ENCODE data around the gene FHDC1.

Gene FHDC1

DNA sequence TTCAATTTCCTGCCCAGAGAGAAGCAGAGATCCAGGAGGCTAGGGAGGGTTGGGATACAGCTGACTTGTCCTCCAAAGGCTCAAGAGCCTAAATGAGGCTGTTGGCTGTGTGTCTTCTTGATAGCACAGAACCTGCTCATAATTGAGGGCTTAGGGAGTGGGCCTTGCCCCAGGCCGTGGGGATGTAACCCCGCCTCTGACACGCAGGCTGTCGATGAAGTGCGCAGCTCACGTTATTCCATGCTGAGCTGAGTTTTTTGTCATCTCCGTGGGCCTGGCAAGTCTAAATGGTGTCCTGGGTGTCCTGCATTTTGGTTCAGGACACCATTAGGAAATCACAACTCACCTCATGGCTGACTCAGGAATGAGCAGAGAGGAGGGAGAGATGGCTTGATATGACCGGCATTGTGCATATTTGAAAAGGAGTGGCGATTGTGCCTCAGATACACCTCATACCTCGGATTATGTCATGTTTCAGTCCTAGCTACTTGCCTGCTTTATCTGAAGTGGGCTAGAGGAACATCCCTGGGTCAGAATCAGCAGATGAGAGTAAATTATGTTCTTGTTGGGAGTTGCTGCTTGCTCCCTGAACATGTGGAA, 43.7 kb downstream of the FHDC1 start:
- Histone ChIP-seq H3K79me2 (ENCODE audit: low read length) (no peaks in the 10 kb centered on the region), H3K9me3 (ENCODE audit: insufficient read depth, low read length) (no peaks in the 10 kb centered on the region), H4K20me1 (ENCODE audit: insufficient read depth, low read length) (no peaks in the 10 kb centered on the region), H3K27ac (ENCODE audit: low read length) (no peak overlapping the region), H3K4me3 (ENCODE audit: low read length) (no peak overlapping the region), H3K9ac (ENCODE audit: low read length) (no peak overlapping the region), H3K4me1 (ENCODE audit: low read length) (no peaks in the 10 kb centered on the region), H3K36me3 (replicated peaks; ENCODE audit: low read depth, low read length) (no peaks in the 10 kb centered on the region), H3K4me2 (ENCODE audit: low read length) (no peak overlapping the region), H3K27me3 (ENCODE audit: low read depth, low read length) (peaks cover 33% of the 10 kb centered on the region), H2AFZ (ENCODE audit: low read depth, low read length) (no peak overlapping the region)
- no peak for TF ChIP-seq EZH2phosphoT487 (IDR thresholded peaks at IDR 0.05; ENCODE audit: low read depth)
- TF ChIP-seq, protein P1, sequence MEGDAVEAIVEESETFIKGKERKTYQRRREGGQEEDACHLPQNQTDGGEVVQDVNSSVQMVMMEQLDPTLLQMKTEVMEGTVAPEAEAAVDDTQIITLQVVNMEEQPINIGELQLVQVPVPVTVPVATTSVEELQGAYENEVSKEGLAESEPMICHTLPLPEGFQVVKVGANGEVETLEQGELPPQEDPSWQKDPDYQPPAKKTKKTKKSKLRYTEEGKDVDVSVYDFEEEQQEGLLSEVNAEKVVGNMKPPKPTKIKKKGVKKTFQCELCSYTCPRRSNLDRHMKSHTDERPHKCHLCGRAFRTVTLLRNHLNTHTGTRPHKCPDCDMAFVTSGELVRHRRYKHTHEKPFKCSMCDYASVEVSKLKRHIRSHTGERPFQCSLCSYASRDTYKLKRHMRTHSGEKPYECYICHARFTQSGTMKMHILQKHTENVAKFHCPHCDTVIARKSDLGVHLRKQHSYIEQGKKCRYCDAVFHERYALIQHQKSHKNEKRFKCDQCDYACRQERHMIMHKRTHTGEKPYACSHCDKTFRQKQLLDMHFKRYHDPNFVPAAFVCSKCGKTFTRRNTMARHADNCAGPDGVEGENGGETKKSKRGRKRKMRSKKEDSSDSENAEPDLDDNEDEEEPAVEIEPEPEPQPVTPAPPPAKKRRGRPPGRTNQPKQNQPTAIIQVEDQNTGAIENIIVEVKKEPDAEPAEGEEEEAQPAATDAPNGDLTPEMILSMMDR (IDR thresholded peaks at IDR 0.05; ENCODE audit: low read depth, low read length), result no peak

DNA sequence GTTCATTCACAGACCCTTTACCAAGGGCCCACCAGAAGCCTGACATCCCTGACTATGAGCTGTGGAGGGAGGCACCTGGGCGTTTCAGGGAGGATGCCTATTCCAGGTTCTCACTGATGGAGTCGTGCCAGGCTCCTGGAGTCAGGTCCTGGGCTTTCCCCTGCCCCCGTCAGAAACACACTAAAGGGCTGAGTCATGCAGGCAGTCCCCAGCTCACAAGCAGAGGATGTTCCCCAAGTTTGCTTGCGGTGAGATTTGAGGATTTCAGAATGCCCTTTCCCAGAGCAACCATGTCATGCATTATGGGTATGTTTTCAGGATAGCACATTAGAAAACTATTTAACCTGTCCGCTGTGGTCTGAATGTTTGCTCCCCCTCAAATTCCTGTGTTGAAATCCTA, 45.2 kb downstream of the FHDC1 start:
- H2AFZ ChIP-seq (ENCODE audit: low read depth, low read length), result no peak overlapping the region
- peaks cover 33% of the 10 kb centered on the region for H3K27me3 ChIP-seq (ENCODE audit: low read depth, low read length)
- no peaks in the 10 kb centered on the region for H3K36me3 ChIP-seq (replicated peaks; ENCODE audit: low read depth, low read length)
- TF ChIP-seq EZH2phosphoT487 (IDR thresholded peaks at IDR 0.05; ENCODE audit: low read depth), result no peak
- TF ChIP-seq, protein P1 (IDR thresholded peaks at IDR 0.05; ENCODE audit: low read depth, low read length), result no peak
- H3K4me1 ChIP-seq (ENCODE audit: low read length), result no peaks in the 10 kb centered on the region
- H3K4me3 ChIP-seq (ENCODE audit: low read length), result no peak overlapping the region
- no peaks in the 10 kb centered on the region for H3K79me2 ChIP-seq (ENCODE audit: low read length)
- H3K9me3 ChIP-seq (ENCODE audit: insufficient read depth, low read length), result no peaks in the 10 kb centered on the region
- H4K20me1 ChIP-seq (ENCODE audit: insufficient read depth, low read length), result no peaks in the 10 kb centered on the region
- no peak overlapping the region for H3K9ac ChIP-seq (ENCODE audit: low read length)
- no peak overlapping the region for H3K4me2 ChIP-seq (ENCODE audit: low read length)
- H3K27ac ChIP-seq (ENCODE audit: low read length), result no peak overlapping the region

DNA sequence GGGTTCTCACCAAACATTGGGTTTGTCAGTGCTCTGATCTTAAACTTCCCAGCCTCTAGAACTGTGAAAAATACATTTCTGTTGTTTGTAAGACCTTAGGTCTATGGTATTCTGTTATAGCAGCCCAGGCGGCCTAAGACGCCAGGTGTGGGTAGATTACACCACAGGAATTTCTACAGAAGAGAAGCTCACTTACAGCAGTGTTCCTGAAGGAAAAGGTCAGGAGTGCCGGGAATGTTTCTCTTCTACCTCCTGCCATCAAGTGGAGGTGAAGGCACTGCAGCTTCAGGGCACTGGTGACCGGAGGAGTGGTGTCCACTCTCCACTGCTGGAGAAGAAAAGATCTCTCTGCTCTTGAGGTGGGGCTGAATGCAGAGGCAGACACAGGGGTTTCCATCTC, 45.7 kb downstream of the FHDC1 start:
- Histone ChIP-seq H3K9me3 (ENCODE audit: insufficient read depth, low read length) (no peaks in the 10 kb centered on the region), H3K4me1 (ENCODE audit: low read length) (no peaks in the 10 kb centered on the region), H3K79me2 (ENCODE audit: low read length) (no peaks in the 10 kb centered on the region), H3K4me2 (ENCODE audit: low read length) (no peak overlapping the region), H3K4me3 (ENCODE audit: low read length) (no peak overlapping the region), H3K27me3 (ENCODE audit: low read depth, low read length) (peaks cover 33% of the 10 kb centered on the region), H3K36me3 (replicated peaks; ENCODE audit: low read depth, low read length) (no peaks in the 10 kb centered on the region), H3K27ac (ENCODE audit: low read length) (no peak overlapping the region), H3K9ac (ENCODE audit: low read length) (no peak overlapping the region), H2AFZ (ENCODE audit: low read depth, low read length) (no peak overlapping the region), H4K20me1 (ENCODE audit: insufficient read depth, low read length) (no peaks in the 10 kb centered on the region)
- TF ChIP-seq, protein P1 (IDR thresholded peaks at IDR 0.05; ENCODE audit: low read depth, low read length), result no peak
- TF ChIP-seq EZH2phosphoT487 (IDR thresholded peaks at IDR 0.05; ENCODE audit: low read depth), result no peak

DNA sequence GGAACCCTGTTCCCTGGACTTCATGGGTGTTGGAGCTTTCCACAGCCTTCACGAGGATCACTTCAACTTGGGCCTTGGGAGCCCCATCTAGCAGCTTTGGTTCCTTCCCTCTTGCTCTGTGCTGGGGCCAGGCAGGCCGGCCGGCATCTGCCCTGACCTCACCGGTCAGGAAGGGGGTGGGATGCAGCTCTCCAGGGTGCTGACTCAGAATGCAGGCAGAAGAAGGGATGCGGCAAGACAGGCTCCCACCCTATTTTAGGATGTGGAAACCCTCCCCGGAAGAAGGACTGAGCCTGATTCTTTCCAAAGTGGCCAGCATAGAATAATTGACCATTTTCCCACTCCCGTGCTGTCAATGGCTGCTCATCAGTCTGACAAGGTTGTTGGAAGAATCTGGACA, 47.1 kb downstream of the FHDC1 start:
- Histone ChIP-seq H3K36me3 (replicated peaks; ENCODE audit: low read depth, low read length) (no peaks in the 10 kb centered on the region), H3K9me3 (ENCODE audit: insufficient read depth, low read length) (no peaks in the 10 kb centered on the region), H2AFZ (ENCODE audit: low read depth, low read length) (no peak overlapping the region), H3K9ac (ENCODE audit: low read length) (no peak overlapping the region), H3K27ac (ENCODE audit: low read length) (no peak overlapping the region), H3K4me1 (ENCODE audit: low read length) (no peaks in the 10 kb centered on the region), H3K4me3 (ENCODE audit: low read length) (no peak overlapping the region), H3K27me3 (ENCODE audit: low read depth, low read length) (peaks cover 28% of the 10 kb centered on the region), H3K79me2 (ENCODE audit: low read length) (no peaks in the 10 kb centered on the region), H4K20me1 (ENCODE audit: insufficient read depth, low read length) (no peaks in the 10 kb centered on the region), H3K4me2 (ENCODE audit: low read length) (no peak overlapping the region)
- TF ChIP-seq, protein P1 (IDR thresholded peaks at IDR 0.05; ENCODE audit: low read depth, low read length), result no peak
- no peak for TF ChIP-seq EZH2phosphoT487 (IDR thresholded peaks at IDR 0.05; ENCODE audit: low read depth)
